GM21723 (cell line): Measurements from ENCODE around the gene PLK2.

Experiments
- ATAC-seq: cut with Tn5 transposase; IDR thresholded peaks from one replicate; pipeline ENCODE4 v1.9.1; 2021; ENCODE audit warnings: mild to moderate bottlenecking, moderate library complexity; ENCODE audit not compliant: unreplicated experiment

Gene PLK2

DNA sequence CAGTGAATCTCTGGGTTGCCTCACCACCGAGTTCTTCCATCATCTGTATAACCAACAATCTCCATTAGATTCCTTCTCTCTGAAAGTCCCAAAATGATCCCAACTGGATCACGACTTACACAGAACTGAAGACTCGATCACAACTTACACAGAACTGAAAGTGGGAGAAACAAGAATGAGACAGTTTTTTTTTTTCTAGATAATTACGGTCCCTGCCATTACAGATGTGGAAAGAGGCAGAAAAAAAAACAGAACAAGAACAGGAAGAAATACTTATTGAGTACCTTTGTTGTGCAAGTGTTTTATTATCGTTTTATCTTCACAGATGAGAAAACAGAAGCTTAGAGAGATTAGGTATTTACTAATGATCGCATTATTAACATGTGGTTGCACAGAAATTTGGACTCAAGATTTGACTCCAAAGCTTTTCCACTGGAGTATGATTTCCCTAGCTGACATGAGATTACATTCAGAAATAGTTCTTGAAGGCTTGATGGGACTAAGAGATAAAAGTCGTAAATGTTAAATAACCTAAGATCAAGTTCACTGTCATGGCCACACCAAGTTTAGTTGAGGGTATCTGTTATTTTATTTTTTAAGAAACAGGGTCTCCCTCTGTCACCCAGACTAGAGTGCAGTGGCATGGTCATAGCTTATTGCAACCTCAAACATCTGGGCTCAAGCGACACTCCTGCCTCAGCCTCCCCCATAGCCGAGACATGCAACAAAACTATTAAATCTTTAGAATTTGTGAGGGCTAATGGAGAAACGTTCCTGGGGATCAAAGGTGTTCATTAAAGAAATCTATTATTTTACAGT lies 8.9 kb downstream of the PLK2 start:
- ATAC-seq: no peak

DNA sequence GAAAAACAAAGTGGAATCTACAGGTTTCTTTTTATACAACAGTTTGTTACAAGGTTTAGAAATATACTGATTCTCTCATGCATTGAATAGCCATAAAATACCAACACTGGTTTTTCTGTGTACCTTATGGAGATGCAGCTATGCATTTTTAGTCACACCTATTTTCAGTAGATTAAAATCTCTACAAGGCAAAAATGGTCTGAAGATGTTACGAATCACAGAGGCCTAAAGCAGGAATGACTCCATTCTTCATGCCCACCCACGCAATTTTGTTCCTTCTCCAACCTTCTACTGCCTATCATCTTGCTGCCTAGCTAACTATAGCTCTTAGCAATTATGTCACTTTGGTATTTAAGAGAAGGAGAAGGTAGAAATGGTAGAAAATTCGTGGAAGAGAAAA lies 9.9 kb downstream of the PLK2 start:
- no peak for ATAC-seq

DNA sequence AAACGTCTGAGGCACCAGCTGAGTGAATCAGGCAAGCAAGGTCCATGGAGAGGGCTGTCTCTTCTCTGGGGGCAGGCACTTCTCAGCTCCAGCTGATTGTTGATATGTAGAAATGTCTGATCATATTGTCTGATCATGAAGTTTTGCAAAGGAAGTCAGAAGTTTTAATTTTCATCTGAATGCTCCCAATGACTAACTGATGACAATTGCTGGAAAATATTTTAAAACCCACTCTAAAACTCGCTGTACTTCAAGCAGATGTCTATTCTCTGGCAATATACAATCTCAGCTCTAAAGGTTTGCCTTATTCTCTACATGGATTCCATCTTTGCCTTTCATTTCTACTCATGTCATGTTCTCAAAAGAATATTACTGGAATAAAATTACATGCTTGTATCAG lies 12.7 kb downstream of the PLK2 start:
- no peak for ATAC-seq

DNA sequence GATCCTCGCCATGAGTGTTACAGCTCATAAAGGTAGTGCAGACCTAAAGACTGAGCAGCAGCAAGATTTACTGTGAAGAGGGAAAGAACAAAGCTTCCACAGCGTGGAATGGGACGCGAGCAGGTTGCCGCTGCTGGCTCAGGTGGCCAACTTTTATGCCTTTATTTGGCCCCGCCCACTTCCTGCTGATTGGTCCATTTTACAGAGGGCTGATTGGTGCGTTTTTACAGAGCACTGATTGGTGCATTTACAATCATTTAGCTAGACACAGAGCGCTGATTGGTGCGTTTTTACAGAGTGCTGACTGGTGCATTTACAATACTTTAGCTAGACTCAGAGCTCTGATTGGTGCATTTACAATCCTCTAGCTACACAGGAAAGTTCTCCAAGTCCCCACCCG lies 13.9 kb downstream of the PLK2 start:
- ATAC-seq: no peak

GRCh38 chr5:58444805-58445204 lies 15.1 kb downstream of the PLK2 start:
- no peak for ATAC-seq

GRCh38 chr5:58440901-58441460 lies 18.9 kb downstream of the PLK2 start:
- ATAC-seq: no peak

- ATAC-seq: no peak
Observed at GRCh38 chr5:58439094-58439644, 20.7 kb downstream of the PLK2 start.

- ATAC-seq: no peak
Observed at GRCh38 chr5:58437661-58438060, 22.2 kb downstream of the PLK2 start.

- ATAC-seq: no peak
Observed at GRCh38 chr5:58431832-58432231, 28.1 kb downstream of the PLK2 start.

GRCh38 chr5:58412932-58413331 lies 47.0 kb downstream of the PLK2 start:
- ATAC-seq: no peak

DNA sequence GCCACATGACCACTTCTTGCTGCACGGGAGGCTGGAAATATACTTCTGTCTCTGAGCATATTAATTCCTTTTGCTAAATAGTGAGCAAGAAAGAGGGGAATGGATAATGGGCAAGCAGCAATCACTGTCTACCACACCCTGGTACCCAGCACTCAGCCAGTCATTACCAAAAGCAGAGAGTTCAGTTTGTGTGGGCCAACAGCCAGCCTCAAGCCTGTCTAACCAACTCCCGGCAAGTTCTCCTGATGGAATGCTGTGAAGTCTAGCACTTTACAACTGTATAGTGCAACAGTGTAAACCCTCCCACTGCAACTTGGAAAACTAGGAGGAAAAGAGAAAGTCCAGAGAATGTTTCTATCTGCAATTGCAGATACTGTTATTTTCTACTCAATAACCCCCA lies 47.8 kb downstream of the PLK2 start:
- ATAC-seq: no peak

GRCh38 chr5:58411372-58411771 lies 48.5 kb downstream of the PLK2 start:
- ATAC-seq: no peak

DNA sequence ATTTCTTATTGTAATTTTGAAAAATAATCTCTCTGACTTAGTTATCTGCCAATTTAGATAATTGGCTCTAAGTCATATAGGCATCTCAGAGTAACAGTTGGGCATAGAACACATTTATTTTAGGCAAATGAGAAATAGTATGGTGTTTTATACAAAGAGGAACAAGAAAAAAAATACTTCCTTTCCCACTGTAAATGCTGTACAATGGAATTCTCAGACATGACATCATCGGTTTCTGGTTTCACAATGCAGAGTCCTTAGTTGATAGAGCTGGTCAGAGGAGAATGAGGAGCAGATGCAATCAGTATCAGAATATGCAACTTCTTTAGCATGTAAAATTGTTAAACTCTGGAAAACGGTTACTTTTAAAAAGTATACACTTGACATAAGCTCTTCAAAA lies 49.4 kb downstream of the PLK2 start:
- no peak for ATAC-seq

DNA sequence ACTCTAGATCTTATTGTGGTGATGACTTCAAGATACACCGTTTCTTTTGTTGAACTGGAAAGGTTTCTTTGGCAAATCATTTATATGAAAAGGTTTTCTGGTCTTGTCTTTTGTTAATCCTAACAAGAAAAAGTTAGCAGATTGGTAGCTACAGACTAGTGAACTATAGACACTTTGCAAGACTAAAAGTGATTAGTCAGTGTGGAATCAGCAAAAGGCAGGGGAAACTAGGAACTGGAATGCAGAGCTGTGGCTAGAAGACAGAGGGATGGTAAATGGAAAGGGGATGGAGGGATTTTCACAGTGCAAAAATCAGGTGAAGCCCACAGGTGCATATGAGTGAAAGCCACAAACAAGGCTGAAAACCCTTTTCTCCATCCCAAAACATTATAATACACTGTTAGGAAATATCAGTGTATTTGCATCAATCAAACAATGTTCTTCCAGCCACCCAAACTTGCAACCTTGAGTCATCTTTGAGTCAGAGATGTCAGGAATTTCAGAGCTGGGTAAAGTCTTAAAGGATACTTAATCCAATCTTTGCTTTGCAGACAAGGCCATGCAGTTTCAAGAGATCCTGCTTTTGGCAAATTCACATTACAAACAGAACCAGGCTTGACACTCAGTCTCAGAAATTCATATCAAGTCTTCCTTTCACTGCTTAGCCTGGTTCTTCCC lies 52.7 kb downstream of the PLK2 start:
- ATAC-seq: no peak

GRCh38 chr5:58406394-58406793 lies 53.5 kb downstream of the PLK2 start:
- no peak for ATAC-seq

GRCh38 chr5:58405175-58405574 lies 54.7 kb downstream of the PLK2 start:
- no peak for ATAC-seq

GRCh38 chr5:58404734-58405133 lies 55.2 kb downstream of the PLK2 start:
- no peak for ATAC-seq
